Body of pancreas (tissue), 4 donors: ENCODE data around the gene RGS12.

Experiments
- POLR2A ChIP-seq, 3 donors: fragments of 450-650 bp; IDR thresholded peaks; one replicate each; pipeline ENCODE4 v1.6.1; 2016; ENCODE audit warnings: antibody characterized with exemption in 3 of 3, mild to moderate bottlenecking in 2 of 3
- TF ChIP-seq, protein P1 (sequence below), 7 experiments: fragments of 450-650 bp in 4 of 7; fragments of 200-600 bp in 3 of 7; sonication (generic) in 3 of 7; IDR thresholded peaks; one replicate each; pipeline ENCODE4 v1.5.1; 2016 to 2019; ENCODE audit warnings: antibody characterized with exemption in 7 of 7

- TF ChIP-seq POLR2A (IDR thresholded peaks at IDR 0.05), result no peak
- TF ChIP-seq, protein P1, sequence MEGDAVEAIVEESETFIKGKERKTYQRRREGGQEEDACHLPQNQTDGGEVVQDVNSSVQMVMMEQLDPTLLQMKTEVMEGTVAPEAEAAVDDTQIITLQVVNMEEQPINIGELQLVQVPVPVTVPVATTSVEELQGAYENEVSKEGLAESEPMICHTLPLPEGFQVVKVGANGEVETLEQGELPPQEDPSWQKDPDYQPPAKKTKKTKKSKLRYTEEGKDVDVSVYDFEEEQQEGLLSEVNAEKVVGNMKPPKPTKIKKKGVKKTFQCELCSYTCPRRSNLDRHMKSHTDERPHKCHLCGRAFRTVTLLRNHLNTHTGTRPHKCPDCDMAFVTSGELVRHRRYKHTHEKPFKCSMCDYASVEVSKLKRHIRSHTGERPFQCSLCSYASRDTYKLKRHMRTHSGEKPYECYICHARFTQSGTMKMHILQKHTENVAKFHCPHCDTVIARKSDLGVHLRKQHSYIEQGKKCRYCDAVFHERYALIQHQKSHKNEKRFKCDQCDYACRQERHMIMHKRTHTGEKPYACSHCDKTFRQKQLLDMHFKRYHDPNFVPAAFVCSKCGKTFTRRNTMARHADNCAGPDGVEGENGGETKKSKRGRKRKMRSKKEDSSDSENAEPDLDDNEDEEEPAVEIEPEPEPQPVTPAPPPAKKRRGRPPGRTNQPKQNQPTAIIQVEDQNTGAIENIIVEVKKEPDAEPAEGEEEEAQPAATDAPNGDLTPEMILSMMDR (IDR thresholded peaks at IDR 0.05), result no peak
These were observed 42.6 kb downstream of the RGS12 start for GRCh38 chr4:3335385-3335784.
